Measurements from ENCODE around the gene SYMPK.

Gene SYMPK

GRCh38 chr19:45781214-45782161 lies 81.5 kb downstream of the SYMPK start:
- no peak for DNase-seq (ENCODE audit: low spot score)

- DNase-seq (ENCODE audit: low spot score) = no peak
Observed at GRCh38 chr19:45780448-45781213, 82.3 kb downstream of the SYMPK start.

- DNase-seq (ENCODE audit: low spot score) = no peak
Observed at GRCh38 chr19:45780146-45780447, 82.8 kb downstream of the SYMPK start.

- DNase-seq (ENCODE audit: low spot score) = peak; percentile 97
Observed at GRCh38 chr19:45779231-45780145, 83.5 kb downstream of the SYMPK start.

GRCh38 chr19:45778010-45778661 lies 84.8 kb downstream of the SYMPK start:
- no peak for DNase-seq (ENCODE audit: low spot score)

GRCh38 chr19:45777395-45777961 lies 85.5 kb downstream of the SYMPK start:
- no peak for DNase-seq (ENCODE audit: low spot score)

GRCh38 chr19:45774765-45775164 lies 88.2 kb downstream of the SYMPK start:
- DNase-seq (ENCODE audit: low spot score) = no peak

GRCh38 chr19:45773384-45773783 lies 89.6 kb downstream of the SYMPK start:
- no peak for DNase-seq (ENCODE audit: low spot score)

GRCh38 chr19:45772912-45773311 lies 90.0 kb downstream of the SYMPK start:
- no peak for DNase-seq (ENCODE audit: low spot score)

GRCh38 chr19:45772130-45772840 lies 90.7 kb downstream of the SYMPK start:
- no peak for DNase-seq (ENCODE audit: low spot score)

- no peak for DNase-seq (ENCODE audit: low spot score)
Observed at GRCh38 chr19:45771311-45771933, 91.5 kb downstream of the SYMPK start.

GRCh38 chr19:45770192-45771101 lies 92.5 kb downstream of the SYMPK start:
- peak; percentile 98 for DNase-seq (ENCODE audit: low spot score)

GRCh38 chr19:45769821-45770191 lies 93.1 kb downstream of the SYMPK start:
- DNase-seq (ENCODE audit: low spot score) = no peak

- peak; percentile 99 for DNase-seq (ENCODE audit: low spot score)
Observed at GRCh38 chr19:45768984-45769782, 93.8 kb downstream of the SYMPK start, which contains the start of gene SIX5. SIX5 (minus strand) TSS chr19:45769252; CDS start chr19:45768844, 408 bp downstream.

GRCh38 chr19:45768655-45768983 lies 94.3 kb downstream of the SYMPK start:
- DNase-seq (ENCODE audit: low spot score) = peak; percentile 77

GRCh38 chr19:45767881-45768654 lies 94.9 kb downstream of the SYMPK start:
- peak; percentile 79 for DNase-seq (ENCODE audit: low spot score)

- peak; percentile 85 for DNase-seq (ENCODE audit: low spot score)
Observed at GRCh38 chr19:45767410-45767880, 95.5 kb downstream of the SYMPK start.
